CD4-positive, alpha-beta T cell treated with Interleukin-6 at 100 ng/mL for 8 hours (primary cell): ENCODE measurements around the gene MIEF2.
"Not testable (repeated sequence)": the region's sequence is repeated elsewhere in the genome, so short reads cannot be mapped to it uniquely, and the experiment has no call there.

Source experiments
- DNase-seq: peaks from one replicate; pipeline ENCODE4 v3.0.0-alpha.2; 2020; ENCODE audit warnings: mixed read lengths, low spot score

The MIEF2 gene, protein sequence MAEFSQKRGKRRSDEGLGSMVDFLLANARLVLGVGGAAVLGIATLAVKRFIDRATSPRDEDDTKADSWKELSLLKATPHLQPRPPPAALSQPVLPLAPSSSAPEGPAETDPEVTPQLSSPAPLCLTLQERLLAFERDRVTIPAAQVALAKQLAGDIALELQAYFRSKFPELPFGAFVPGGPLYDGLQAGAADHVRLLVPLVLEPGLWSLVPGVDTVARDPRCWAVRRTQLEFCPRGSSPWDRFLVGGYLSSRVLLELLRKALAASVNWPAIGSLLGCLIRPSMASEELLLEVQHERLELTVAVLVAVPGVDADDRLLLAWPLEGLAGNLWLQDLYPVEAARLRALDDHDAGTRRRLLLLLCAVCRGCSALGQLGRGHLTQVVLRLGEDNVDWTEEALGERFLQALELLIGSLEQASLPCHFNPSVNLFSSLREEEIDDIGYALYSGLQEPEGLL

DNA sequence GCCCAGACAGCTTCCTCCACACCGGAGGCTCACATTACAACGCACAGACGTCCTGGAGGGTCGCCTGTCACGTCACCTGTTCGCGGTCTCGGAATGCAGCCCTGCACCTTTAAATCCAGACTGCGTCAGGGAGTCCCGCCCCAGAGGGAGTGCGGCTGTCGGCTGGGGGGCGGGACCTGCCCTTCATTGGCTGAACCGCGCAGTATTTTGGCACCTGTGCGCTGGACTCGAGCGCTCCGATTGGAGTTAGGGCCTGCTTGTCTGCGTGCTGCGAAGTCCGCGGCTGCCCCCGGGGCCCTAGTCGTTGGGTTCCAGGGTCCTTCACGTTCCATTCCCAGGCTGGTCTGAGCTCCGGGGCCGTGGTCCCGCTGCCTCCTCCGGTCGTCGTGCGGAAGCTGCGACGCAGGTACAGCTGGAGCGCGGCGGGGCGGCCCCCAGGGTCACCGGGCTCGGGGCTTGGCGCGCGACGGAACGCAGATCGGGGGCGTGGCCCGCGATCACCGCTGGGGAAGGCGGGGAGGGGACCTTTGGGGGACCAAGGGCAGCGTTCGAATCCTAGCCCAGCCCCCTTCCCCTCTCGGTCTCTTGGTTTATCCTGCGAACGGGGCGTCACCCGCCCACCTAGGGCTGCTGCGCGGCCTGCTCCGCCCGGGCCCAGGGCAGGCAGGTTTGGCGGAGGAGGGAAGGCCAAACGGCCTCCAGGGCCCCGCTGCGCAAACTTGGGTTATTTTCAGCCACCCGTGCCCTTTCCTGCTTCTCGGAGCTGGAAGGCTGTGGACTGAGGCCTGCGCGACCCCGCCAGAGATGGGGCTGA, at the start of gene MIEF2:
Gene MIEF2 (plus strand): TSS at position 331 of the 814 bp plus-strand sequence. CDS start 2,059 bp downstream, outside the sequence.
- DNase-seq: peak; percentile 92

DNA sequence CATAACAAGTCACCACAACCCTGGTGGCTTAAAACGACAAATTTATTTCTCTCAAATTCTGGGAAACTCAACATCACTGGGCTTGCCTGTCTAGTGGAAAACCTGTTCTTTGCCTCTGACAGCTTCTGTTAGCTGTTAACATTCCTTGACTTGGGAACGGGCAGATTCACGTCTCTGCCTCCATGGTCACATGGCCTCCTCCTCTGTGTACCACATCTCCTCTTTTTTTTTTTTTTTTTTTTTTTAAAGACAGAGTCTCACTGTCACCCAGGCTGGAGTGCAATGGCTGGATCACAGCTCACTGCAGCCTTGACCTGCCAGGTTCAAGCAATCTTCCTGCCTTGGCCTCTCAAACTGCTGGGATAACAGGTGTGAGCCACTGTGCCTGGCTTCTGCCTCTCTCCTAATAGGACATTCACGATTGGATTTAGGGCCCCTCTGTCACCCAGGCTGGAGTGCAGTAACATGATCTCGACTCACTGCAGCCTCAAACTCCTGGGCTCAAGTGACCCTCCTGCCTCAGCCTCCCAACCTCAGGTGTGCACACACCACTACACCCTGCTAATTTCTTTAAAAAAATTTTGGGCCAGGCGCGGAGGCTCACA, 46.7 kb upstream of the MIEF2 start:
- DNase-seq: no peak

DNA sequence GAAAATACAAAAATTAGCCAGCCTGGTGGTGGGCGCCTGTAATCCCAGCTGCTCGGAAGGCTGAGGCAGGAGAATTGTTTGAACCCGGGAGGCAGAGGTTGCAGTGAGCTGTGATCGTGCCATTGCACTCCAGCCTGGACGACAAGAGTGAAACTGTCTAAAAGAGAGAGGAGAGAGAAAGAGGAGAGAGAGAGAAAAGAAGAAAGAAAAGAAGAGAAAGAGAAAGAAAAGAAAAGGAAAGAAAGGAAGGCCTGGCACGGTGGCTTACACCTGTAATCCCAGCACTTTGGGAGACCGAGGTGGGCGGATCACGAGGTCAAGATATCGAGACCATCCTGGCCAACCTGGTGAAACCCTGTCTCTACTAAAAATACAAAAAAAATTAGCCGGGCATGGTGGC, 43.6 kb upstream of the MIEF2 start:
- not testable (repeated sequence) for DNase-seq

DNA sequence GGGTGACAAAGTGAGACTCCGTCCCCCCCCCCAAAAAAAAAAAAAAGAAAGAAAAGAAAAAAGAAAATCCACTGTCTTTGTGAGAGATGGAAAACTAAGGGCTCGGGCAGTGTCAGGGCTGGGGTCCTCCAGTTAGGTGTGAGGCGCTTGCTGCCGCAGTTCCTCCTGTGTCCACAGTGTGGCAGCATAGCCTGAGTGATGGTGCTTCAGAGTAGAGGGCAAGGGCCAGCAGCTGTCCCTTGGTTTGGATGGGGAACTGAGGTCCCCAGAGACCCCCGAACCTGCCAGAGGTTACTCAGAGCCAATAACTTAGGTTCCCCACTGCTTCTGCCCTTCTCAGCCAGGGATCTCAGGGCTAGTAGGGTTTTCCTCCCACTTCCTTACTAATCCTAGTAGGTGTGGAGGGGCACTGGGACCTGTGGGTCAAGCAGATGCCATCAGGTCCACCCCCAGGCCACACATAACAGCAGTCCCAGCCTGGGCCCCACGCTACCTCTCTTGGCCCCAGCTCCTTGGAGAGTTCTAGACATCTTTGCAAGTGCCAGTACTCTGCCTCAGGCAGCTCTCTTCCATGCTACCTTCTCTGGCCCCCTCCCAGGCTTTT, 42.9 kb upstream of the MIEF2 start:
- peak; percentile 62 for DNase-seq

DNA sequence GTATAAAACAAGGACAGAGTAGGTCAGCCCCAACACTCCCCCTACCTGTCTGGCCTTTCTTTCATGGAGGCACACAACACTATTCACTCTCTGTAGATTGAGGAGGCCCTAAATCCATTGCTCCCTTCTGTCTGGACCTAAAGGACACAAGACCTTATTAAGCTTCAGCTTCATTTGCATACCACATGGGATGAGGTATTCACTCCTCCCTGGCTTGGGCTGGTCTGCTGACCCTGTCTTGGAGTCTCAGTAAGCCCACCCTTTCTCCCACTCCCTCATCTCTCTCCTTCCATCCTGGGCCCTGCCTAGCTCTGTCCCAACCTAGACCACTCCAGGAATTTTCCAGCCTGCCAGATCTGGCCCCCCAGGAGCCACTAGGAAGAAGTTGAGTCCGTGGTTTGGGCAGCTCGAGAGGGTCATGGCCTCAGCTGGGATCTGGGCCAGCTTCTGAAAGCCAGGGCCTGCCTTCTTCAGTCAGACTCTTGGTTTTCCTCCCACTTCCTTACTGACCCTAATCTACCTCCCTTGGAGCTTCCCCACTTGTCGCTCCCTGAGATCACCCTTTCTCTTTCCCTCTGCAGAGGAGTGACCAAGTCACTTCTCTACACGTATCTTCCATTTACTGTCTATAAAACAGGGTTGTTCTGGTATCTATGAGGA, 41.6 kb upstream of the MIEF2 start:
- no peak for DNase-seq

DNA sequence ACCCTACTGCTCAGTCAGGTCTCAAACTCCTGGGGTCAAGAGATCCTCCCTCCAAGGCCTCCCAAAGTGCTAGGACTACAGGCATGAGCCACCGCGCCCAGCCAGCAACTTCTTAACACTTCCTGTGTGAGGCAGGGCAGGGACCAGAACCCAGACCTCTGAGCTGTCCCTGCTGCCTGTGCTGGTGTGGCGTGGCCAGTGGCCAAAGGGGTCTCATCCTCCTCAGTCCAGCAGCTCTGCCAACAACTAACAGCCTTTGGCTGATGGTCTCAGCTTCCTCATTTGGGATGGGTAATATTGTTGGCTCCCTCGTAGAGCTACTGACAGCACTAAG, 36.4 kb upstream of the MIEF2 start:
- no peak for DNase-seq

DNA sequence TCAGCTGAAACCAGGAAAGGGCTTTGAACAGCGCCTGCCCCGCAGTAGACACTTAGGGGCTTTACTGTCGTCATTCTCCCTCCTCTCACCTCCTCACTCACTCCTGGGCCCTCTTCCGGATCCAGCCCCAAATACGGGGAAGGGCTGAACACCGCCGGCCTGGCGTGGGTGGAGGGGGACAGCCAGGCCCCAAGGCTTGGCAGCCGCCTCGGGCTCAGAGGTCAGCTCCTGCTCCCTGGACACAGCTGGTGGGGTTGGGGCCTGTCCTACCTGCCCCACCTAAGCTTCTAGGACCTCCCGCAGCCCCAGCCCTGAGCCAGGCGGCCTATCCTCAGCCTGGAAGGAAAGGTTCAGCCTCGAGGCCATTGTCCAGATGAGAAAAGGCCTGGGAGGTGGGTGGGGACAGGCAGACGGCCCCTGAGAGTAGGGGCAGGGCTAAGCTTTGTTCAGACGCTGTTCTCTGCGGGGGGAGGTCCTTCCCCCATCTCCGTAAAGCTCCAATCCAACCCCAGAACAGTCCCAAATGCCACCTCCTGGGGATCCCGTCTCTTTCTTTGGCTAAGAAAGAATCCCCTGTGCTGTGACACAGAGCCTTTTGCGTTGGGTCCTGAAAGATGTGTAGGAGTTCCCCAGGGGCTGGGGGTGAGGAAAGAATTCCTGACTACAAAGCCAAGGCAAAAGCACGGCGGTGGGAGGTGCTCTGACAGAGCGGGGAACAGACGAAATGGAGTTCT, 35.9 kb upstream of the MIEF2 start:
- no peak for DNase-seq

DNA sequence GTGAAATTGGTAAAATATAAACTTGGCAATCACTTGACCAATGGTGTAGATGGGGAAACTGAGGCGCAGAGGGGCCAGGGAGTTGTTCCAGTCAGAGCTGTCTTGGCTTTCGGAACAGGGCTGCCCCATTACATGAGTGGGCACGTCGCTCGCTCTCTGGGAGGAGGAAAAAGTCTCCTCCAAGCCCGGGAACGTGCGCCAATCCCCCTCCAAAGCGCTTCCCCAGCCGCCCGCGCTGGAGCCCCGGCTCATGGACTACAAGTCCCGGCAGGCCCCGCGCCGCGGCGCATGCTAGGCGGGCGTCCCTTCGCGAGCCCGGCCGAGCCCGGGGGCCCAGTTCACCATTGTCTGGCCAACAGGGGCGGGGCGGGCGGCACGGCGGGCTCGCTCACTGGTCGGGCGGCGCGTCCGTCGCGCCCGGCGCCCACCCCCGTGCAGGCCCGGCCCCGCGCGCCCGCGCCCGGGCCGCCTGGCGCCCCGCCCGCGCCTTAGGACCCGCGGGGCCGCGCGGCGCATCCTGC, 35.3 kb upstream of the MIEF2 start, which contains the start of gene LLGL1:
Gene LLGL1 (plus strand): TSS at position 515 of the 521 bp plus-strand sequence. CDS start 48 bp downstream, outside the sequence.
- DNase-seq: peak; percentile 95

DNA sequence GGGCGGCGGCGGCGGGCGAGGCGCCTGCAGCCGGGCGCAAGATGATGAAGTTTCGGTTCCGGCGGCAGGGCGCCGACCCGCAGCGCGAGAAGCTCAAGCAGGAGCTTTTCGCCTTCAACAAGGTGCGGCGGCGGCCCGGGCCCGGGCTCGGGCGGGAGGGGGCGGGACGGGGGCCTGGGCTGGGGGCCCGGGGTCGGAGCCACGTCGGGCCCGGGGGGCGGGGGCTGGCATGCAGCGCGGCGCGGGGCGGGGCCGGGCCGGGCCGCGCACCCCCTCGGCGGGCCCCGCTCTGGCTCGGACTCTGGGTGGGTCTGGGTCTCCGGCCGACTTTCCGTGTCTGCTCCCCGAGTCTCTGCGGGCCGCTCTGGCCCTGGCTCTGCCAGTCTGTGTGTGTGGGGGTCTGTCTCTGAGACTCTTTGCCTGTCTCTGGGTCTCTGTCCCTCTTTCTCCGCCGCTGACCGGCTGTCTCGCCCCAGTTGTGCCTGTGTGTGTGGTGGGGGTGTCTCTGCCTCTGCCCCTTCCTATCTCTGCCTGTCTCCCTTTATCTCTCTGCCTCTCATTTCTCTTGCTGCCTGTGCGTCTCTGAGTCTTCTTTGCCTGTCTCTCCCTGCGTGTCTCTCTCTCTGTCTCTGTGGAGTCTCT, 34.7 kb upstream of the MIEF2 start:
- DNase-seq: no peak

DNA sequence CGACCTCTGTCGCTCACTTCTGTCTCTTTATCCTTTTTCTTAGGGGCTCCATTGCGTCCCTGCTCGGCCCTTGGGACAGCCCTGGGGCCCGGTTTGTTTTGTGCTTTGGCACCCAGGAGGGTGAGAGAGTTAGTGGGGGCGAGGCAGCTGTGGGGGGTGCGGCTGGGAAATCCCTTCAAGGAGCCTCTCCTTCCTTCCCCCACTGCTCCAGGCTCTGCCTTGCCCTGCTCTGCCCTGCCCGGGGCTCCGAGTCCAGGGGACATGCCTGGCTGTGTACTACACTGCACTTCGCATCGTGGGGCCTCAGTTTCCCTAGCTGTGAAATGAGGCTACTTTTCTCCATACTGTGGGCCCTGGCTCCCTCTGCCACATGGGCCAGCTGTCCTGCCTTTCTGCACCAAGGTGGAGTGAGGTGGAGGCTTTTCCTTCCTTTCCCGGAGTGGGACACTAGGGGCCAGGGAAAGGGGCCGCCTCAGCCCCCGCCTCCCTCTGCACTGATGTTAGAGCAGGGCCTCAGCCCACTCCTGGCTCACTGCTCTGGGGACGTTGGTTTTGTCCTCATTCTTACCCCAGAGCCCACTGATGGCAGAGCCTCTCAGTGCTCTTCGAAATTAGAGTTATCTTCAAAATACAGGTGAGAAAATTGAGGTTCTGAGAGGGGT, 34.0 kb upstream of the MIEF2 start:
- no peak for DNase-seq

DNA sequence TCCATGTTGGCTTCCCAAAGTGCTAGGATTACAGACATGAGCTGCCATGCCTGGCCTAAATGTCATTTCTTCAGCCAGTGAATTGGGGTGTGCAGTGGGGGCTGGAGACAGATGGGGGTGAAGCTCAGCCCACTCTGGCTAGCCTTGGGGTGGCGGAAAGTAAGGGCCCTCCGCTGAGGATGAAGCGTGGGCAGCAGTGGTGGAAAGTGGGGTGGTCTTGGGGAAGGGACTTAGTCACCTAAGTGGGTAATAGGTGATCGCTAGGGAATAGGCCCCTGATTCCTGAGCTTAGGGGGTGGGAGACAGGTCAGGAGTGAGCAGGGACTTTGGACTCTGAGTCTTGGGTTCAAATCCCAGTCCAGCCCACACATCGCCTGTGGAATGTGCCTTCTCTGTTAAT, 32.8 kb upstream of the MIEF2 start:
- no peak for DNase-seq

DNA sequence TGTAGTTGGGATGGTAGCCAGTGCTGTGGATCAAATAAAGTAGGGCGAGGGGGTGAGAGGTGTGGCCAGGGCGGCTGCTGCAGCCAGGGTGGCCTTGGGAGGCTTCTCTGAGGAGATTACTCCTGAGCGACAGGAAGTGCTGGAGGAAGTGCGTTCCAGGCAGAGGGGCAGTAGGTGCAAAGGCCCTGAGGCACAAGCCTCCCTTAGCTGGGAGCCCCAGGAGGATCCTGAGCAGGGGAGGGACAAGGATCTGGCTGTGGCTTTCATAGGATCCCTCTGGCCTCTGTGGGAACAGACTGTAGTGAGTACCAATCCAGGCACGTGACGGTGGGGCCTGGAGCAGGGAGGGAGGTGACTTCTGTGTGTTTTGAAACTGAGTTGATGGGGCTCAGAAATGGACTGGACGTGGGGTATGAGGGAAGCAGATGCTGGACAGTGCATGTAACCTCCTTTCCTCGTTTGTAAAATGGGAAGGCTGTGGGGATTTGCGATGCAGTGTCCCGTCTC, 32.2 kb upstream of the MIEF2 start:
- no peak for DNase-seq

DNA sequence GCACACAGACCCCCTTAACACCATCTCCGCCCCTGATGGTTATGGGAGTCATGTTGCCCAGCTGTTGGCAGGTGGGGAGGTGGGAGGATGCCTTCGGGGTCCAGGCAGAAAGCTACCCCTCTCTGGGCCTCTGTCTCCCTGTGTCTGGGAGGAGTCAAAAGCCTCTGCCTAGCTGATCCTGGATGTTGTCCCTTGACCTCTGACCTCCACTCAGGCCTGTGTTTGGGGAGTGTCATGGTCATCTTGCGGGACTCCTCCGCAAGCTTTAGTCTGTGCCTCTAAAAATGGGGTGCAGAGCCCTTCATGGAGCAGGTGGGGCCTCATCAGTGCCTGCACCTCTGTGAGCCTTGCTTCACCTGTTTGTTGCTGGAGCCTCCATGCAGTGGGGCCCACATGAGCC, 31.2 kb upstream of the MIEF2 start:
- DNase-seq: no peak

DNA sequence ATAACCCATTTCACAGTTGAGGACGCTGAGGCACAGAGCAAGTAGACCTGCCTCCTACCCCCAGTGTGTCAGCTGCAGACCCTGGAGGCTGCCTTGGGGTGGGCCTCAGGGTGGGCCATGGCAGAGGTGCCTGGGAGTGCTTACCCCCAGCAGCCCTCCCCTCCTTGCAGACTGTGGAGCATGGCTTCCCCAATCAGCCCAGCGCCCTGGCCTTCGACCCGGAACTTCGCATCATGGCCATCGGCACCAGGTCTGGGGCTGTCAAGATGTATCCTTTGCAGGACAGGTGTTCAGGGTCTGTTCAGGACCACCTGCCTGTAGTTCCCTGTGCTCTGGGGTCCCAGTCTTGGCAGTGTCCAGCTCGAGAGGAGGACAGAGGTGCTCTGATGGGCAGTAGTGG, 30.7 kb upstream of the MIEF2 start:
- DNase-seq: no peak

DNA sequence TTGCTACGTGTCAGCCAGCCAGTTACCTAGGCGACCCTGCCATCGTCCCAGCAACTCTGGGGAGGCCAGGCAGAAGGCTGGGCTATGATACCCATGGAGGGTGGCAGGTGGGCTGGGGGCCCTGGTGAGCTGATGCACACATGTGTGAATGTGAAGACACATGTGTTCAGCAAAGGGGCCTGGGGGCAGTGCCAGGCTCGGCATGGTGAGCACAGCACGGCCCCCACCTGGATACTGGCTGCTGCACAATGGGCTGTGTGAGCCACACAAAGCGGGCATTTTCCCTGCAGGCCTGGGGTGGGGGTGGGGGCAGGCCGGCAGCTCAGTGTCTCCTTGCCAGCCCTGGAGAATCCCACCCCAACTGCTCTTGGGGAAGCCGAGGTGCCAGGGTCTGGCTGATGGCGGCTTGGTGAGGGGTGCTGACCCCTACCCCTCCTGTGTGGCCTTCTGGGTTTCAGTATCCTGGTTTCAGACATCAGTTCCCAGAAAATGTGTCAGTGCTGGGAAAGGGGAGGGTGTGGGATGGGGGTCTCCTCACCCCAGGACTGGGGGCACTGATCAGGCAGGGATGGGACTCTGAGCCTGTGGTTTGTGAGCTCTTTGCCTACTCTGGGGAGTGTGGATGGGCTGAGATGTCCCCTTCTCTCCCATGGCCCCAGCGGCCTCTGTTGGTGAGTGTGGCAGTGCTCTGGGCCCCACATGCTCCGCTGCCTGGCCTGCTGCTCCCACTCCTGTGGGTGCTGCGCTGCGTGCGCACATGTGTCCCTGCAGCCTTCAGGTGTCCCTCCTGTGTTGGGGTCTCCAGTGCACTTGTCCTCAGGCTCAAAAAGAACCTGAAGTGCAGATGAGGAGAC, 29.9 kb upstream of the MIEF2 start:
- no peak for DNase-seq

DNA sequence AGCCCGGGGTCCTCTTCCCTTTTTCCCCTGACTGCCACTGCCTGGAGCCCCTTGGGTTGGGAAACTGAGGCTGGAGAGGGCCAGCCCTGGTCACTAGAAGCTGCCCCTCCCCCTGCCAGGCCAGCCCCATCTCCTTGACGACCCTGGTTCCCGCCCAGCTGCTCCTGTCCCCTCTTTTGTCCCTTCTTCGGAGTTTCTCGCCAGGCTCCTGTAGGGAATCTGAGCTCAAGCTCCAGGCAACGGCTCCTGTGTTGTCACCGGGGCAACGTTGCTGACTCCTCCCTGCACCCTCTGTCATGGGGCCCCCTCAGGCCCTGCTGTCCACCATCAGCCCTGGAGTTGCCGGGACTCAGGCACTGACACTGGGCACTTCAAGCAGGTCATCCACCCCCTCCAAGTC, 29.3 kb upstream of the MIEF2 start:
- no peak for DNase-seq

DNA sequence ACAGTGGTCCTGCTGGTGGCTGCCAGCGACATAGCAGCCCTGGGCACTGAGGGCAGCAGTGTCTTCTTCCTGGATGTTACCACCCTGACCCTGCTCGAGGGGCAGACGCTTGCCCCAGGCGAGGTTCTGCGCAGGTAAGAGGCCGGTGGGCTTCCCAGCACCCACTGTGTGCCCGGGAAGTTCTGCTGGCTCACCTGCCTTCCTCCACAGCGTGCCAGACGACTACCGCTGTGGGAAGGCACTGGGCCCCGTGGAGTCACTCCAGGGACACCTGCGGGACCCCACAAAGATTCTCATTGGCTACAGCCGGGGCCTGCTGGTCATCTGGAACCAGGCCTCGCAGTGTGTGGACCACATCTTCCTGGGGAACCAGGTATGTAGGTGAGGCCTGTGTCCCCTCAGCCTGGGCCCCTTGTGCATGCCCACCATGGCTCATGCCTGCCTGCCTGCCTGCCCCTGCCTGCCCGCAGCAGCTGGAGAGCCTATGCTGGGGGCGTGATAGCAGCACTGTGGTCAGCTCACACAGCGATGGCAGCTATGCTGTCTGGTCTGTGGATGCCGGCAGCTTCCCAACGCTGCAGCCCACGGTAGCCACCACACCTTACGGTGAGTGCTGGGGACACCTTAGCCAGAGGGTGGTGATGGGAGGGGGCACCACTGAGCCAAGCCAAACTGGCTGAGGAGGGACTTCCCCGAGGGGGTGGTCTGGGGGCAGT, 26.5 kb upstream of the MIEF2 start:
- DNase-seq: no peak

DNA sequence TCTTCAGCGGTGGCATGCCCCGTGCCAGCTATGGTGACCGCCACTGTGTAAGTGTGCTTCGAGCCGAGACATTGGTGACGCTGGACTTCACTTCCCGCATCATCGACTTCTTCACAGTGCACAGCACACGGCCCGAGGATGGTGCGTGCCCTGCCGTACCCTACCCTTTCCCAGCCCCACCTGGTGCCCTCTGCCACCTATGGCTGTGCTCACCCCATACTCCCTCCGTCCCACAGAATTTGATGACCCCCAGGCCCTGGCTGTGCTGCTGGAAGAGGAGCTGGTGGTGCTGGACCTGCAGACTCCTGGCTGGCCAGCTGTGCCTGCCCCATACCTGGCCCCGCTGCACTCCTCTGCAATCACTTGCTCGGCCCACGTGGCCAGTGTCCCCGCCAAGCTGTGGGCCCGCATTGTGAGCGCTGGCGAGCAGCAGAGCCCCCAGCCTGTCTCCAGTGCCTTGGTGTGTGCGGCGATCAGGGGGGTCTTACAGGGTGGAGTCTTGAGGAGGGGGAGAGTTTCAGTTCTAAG, 25.5 kb upstream of the MIEF2 start:
- no peak for DNase-seq
